Natural killer cell (primary cell): Measurements from ENCODE around the gene GBP7. TPM values are rescaled to one million over a fixed set of nuclear protein-coding genes. Genes with fewer than 3 reads are reported as not detected.

Source experiments
- ATAC-seq, 3 donors: fragments of 150-1000 bp in 2 of 3; fragments of 200-7000 bp in 1 of 3; cut with Tn5 transposase; 1 replicate in 1 of 3; 2 replicates in 2 of 3; pipeline ENCODE4 v1.10.0; 2021; ENCODE audit warnings: mild to moderate bottlenecking in 2 of 3, moderate library complexity in 2 of 3
- DNase-seq, 2 donors: peaks; one replicate each; pipeline versions ENCODE4 v3.0.0 to v3.0.0-alpha.2; 2013 to 2021; ENCODE audit warnings: mixed read lengths in 1 of 2
- H3K27ac ChIP-seq: one replicate; pipeline ENCODE4 v1.5.1; 2013; ENCODE audit warnings: mild to moderate bottlenecking, low read length
- H3K27me3 ChIP-seq: one replicate; pipeline ENCODE4 v1.6.1; 2013; ENCODE audit warnings: low read length; ENCODE audit not compliant: control insufficient read depth, insufficient read depth
- H3K36me3 ChIP-seq: one replicate; pipeline ENCODE4 v1.6.1; 2013; ENCODE audit warnings: low read length; ENCODE audit not compliant: control insufficient read depth, insufficient read depth
- H3K4me1 ChIP-seq: one replicate; pipeline ENCODE4 v1.6.1; 2013; ENCODE audit warnings: low read length; ENCODE audit not compliant: control insufficient read depth, insufficient read depth
- H3K4me3 ChIP-seq: one replicate; pipeline ENCODE4 v1.5.1; 2013; ENCODE audit warnings: low read length
- H3K9me3 ChIP-seq: one replicate; pipeline ENCODE4 v1.6.1; 2013; ENCODE audit warnings: low read length; ENCODE audit not compliant: control insufficient read depth, insufficient read depth
- H3K27ac Mint-ChIP-seq, 2 donors: one replicate each; pipeline ENCODE4 v1.8.0; 2022; ENCODE audit warnings: mild to moderate bottlenecking in 2 of 2, mixed read lengths in 2 of 2, moderate library complexity in 1 of 2
- H3K27me3 Mint-ChIP-seq, 2 donors: one replicate each; pipeline ENCODE4 v1.8.0; 2022; ENCODE audit warnings: low read depth in 2 of 2, mixed read lengths in 2 of 2
- H3K36me3 Mint-ChIP-seq: one replicate; pipeline ENCODE4 v1.8.0; 2022; ENCODE audit warnings: mixed read lengths
- H3K4me1 Mint-ChIP-seq, 2 donors: one replicate each; pipeline ENCODE4 v1.8.0; 2022; ENCODE audit warnings: mixed read lengths in 2 of 2
- H3K4me3 Mint-ChIP-seq: one replicate; pipeline ENCODE4 v1.8.0; 2022; ENCODE audit warnings: mild to moderate bottlenecking, moderate library complexity, mixed read lengths
- H3K9me3 Mint-ChIP-seq, 2 donors: one replicate each; pipeline ENCODE4 v1.8.0; 2022; ENCODE audit warnings: mixed read lengths in 2 of 2
- CTCF ChIP-seq: fragments of 200-600 bp; IDR thresholded peaks from one replicate; pipeline ENCODE4 v1.8.0; 2022; ENCODE audit warnings: antibody characterized with exemption
- WGBS: methylation state at CpG from one replicate; pipeline ENCODE4 v1.1.7; 2013; ENCODE audit warnings: missing lambda C conversion rate; ENCODE audit not compliant: insufficient coverage; 5-methylcytosine and 5-hydroxymethylcytosine counted together
- intact Hi-C: fragments of 100-400 bp; cut with micrococcal nuclease; formaldehyde crosslinking; loops from one replicate; pipeline ENCODE4 v1.14.2; 2022
- total RNA-seq, 4 donors: library from RNA; stranded (reverse); fragments of 120-200 nt in 1 of 4; gene quantifications; one replicate each; pipeline versions ENCODE4 v1.2.3 to v1.2.4, GENCODE V29; 2013 to 2022

Gene GBP7
- total RNA-seq, 3 donors from 2014 or later (not counting 1 experiment from before 2014, with no cell fraction given), result 0.75 TPM; not detected in 2

- intact Hi-C loops, result no loop called here
- H3K4me3 Mint-ChIP-seq, result peak overlapping the region; percentile 89
- no peak overlapping the region for H3K4me3 ChIP-seq
Observed at GRCh38 chr1:89201106-89201794, 25.4 kb upstream of the GBP7 start.

GRCh38 chr1:89200663-89201062 is 24.9 kb upstream of the GBP7 start:
- Mint-ChIP-seq H3K4me1 (peaks cover 48 to 77% of the 10 kb centered on the region in 2 donors), H3K27ac (peak overlapping the region; percentile 91 to 99), H3K4me3 (peak overlapping the region; percentile 89), H3K36me3 (peaks cover 11% of the 10 kb centered on the region), H3K9me3 (peaks cover 5 to 6% of the 10 kb centered on the region in 2 donors), H3K27me3 (no peaks in the 10 kb centered on the region)
- Histone ChIP-seq H3K4me1 (peaks cover 17% of the 10 kb centered on the region), H3K27ac (peak overlapping the region; percentile 12), H3K27me3 (no peaks in the 10 kb centered on the region), H3K36me3 (peaks cover 8% of the 10 kb centered on the region), H3K4me3 (no peak overlapping the region), H3K9me3 (peaks cover 9% of the 10 kb centered on the region)
- DNase-seq (peak in 1 of 2 donors; percentile 54), ATAC-seq (peak; percentile 20 to 39 (median 27))
- WGBS, result 6% methylated on average over 2 of the region's 2 CpGs
- no peak for TF ChIP-seq CTCF
- intact Hi-C loops, result no loop called here

More at GRCh38 chr1:89201106-89201794, 25.4 kb upstream of the GBP7 start:
- Histone ChIP-seq H3K4me1 (peaks cover 17% of the 10 kb centered on the region), H3K36me3 (peaks cover 6% of the 10 kb centered on the region), H3K9me3 (peaks cover 9% of the 10 kb centered on the region), H3K27ac (peak overlapping the region; percentile 12), H3K27me3 (no peaks in the 10 kb centered on the region)
- Mint-ChIP-seq H3K36me3 (peaks cover 11% of the 10 kb centered on the region), H3K4me1 (peaks cover 42 to 72% of the 10 kb centered on the region in 2 donors), H3K27ac (peak overlapping the region; percentile 91 to 99), H3K27me3 (no peaks in the 10 kb centered on the region), H3K9me3 (peaks cover 5 to 6% of the 10 kb centered on the region in 2 donors)
- no peak for TF ChIP-seq CTCF
- WGBS, result 91% methylated on average over 1 of the region's 4 CpGs
- DNase-seq, result peak in 1 of 2 donors; percentile 47
- peak in 2 of 3 donors; percentile 10 to 25 for ATAC-seq

- H3K4me1 Mint-ChIP-seq, result peaks cover 59 to 88% of the 10 kb centered on the region in 2 donors
- H3K4me3 ChIP-seq, result peak overlapping the region; percentile 81
Observed at GRCh38 chr1:89199525-89200031, 23.8 kb upstream of the GBP7 start.

More at GRCh38 chr1:89199525-89200031, 23.8 kb upstream of the GBP7 start:
- ATAC-seq (no peak), DNase-seq (peak in 1 of 2 donors; percentile 38)
- H3K27ac Mint-ChIP-seq, result peak overlapping the region; percentile 91 to 99
- H3K27me3 Mint-ChIP-seq, result no peaks in the 10 kb centered on the region
- H3K27me3 ChIP-seq, result no peaks in the 10 kb centered on the region
- peak overlapping the region; percentile 88 for H3K27ac ChIP-seq
- intact Hi-C loops, result loop anchor here (1.0 to 2.0 kb wide), 2 partner anchors 60 to 73 kb away; partner anchors contain the start of gene GBP5
- H3K9me3 Mint-ChIP-seq, result peaks cover 5 to 6% of the 10 kb centered on the region in 2 donors
- no peaks in the 10 kb centered on the region for H3K9me3 ChIP-seq
- H3K4me3 Mint-ChIP-seq, result peak overlapping the region; percentile 89
- peaks cover 23% of the 10 kb centered on the region for H3K4me1 ChIP-seq
- H3K36me3 ChIP-seq, result peaks cover 18% of the 10 kb centered on the region
- no CpG with 5 or more reads among the region's 1 CpG for WGBS
- peaks cover 19% of the 10 kb centered on the region for H3K36me3 Mint-ChIP-seq
- no peak for TF ChIP-seq CTCF
